Hepatocyte (in vitro differentiated cells): ENCODE data around the gene CA12. TPM values are rescaled to one million over a fixed set of nuclear protein-coding genes. Genes with fewer than 3 reads are reported as not detected.

Experiments
- DNase-seq: peaks from one replicate; pipeline ENCODE4 v3.0.0-alpha.2; 2016; ENCODE audit warnings: low spot score
- H2AFZ ChIP-seq: fragments of 200-600 bp; sonication (generic); 2 replicates; pipeline ENCODE4 v1.6.0; 2016; ENCODE audit warnings: antibody characterized with exemption, mild to moderate bottlenecking
- H3K27ac ChIP-seq: fragments of 200-600 bp; sonication (generic); 2 replicates; pipeline ENCODE4 v1.5.1; 2016; ENCODE audit warnings: mild to moderate bottlenecking
- H3K27me3 ChIP-seq: fragments of 200-600 bp; sonication (generic); 2 replicates; pipeline ENCODE4 v1.6.1; 2016
- H3K36me3 ChIP-seq: fragments of 200-600 bp; sonication (generic); replicated peaks from 2 replicates; pipeline ENCODE4 v1.5.1; 2016; ENCODE audit warnings: low read depth; ENCODE audit not compliant: insufficient read depth
- H3K4me1 ChIP-seq: fragments of 200-600 bp; sonication (generic); 2 replicates; pipeline ENCODE4 v1.5.1; 2016; ENCODE audit warnings: mild to moderate bottlenecking, moderate library complexity; ENCODE audit not compliant: insufficient read depth
- H3K4me2 ChIP-seq: fragments of 200-600 bp; sonication (generic); 2 replicates; pipeline ENCODE4 v1.6.0; 2016
- H3K4me3 ChIP-seq: fragments of 200-600 bp; sonication (generic); 2 replicates; pipeline ENCODE4 v1.5.1; 2016; ENCODE audit warnings: mild to moderate bottlenecking
- H3K79me2 ChIP-seq: fragments of 200-600 bp; sonication (generic); 2 replicates; pipeline ENCODE4 v1.6.0; 2017; ENCODE audit warnings: mild to moderate bottlenecking
- H3K9me2 ChIP-seq: fragments of 200-600 bp; sonication (generic); replicated peaks from 2 replicates; pipeline ENCODE4 v1.6.0; 2017; ENCODE audit warnings: mild to moderate bottlenecking; ENCODE audit not compliant: insufficient read depth
- H3K9me3 ChIP-seq: fragments of 200-600 bp; sonication (generic); 2 replicates; pipeline ENCODE4 v1.5.1; 2016; ENCODE audit warnings: low read depth, mild to moderate bottlenecking
- H4K20me1 ChIP-seq: fragments of 200-600 bp; sonication (generic); 2 replicates; pipeline ENCODE4 v1.6.0; 2016; ENCODE audit warnings: mild to moderate bottlenecking; ENCODE audit not compliant: insufficient read depth, poor library complexity, severe bottlenecking
- CTCF ChIP-seq: fragments of 200-600 bp; sonication (generic); IDR thresholded peaks from 2 replicates; pipeline ENCODE4 v1.5.1; 2016; ENCODE audit warnings: antibody characterized with exemption, mild to moderate bottlenecking; ENCODE audit not compliant: poor library complexity
- EZH2 ChIP-seq: fragments of 200-600 bp; sonication (generic); IDR thresholded peaks from 2 replicates; pipeline ENCODE4 v1.6.1; 2016; ENCODE audit warnings: antibody characterized with exemption, mild to moderate bottlenecking, borderline replicate concordance
- EZH2phosphoT487 ChIP-seq: fragments of 200-600 bp; sonication (generic); IDR thresholded peaks from one replicate; pipeline ENCODE4 v1.6.1; 2018; ENCODE audit warnings: antibody characterized with exemption, mild to moderate bottlenecking, low read depth, moderate library complexity; ENCODE audit not compliant: unreplicated experiment, severe bottlenecking
- WGBS: methylation state at CpG from one replicate; pipeline ENCODE4 v1.1.6; 2016; ENCODE audit warnings: low lambda C conversion rate; ENCODE audit errors: missing lambda C conversion rate; 5-methylcytosine and 5-hydroxymethylcytosine counted together
- polyA plus RNA-seq: library from polyadenylated mRNA; unstranded; fragments of >200 nt; fragmentation: Nextera tagmentation; extraction: Ambion mirVana; gene quantifications from 2 replicates; pipeline ENCODE4 v1.2.1, GENCODE V29; 2016
- total RNA-seq: library from RNA; depleted of rRNA; stranded (reverse); fragments of >200 nt; gene quantifications from 2 replicates; pipeline ENCODE4 v1.2.3, GENCODE V29; 2014

Gene CA12
- total and polyA plus RNA-seq, 2 experiments from 2014 or later = 13.8 to 16.6 TPM

DNA sequence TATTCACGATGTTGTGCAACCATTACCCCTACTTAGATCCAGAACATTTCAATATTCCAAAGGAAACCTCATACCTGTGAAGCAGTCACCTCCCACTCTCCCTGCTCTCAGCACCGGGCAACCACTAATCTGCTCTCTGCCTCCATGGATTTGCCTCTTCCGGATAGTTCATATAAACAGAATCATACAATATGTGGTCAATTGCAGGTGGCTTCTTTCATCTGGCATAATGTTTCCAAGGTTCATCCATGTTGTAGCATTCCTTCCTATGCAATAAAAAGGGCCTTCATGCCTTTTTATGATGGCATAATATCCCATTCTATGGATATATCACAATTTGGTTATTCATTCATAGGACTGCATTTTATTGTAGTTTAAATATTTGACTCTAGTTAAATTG is 23.9 kb downstream of the CA12 start:
- no peaks in the 10 kb centered on the region for H3K79me2 ChIP-seq
- no peaks in the 10 kb centered on the region for H3K9me3 ChIP-seq
- DNase-seq = no peak
- WGBS = 70% methylated on average over 3 of the region's 3 CpGs
- no peak for TF ChIP-seq EZH2phosphoT487
- TF ChIP-seq CTCF = no peak
- TF ChIP-seq EZH2 = no peak
- no peaks in the 10 kb centered on the region for H3K9me2 ChIP-seq
- no peak overlapping the region for H3K4me2 ChIP-seq
- no peak overlapping the region for H2AFZ ChIP-seq
- peak overlapping the region; percentile 50 for H3K27ac ChIP-seq
- H3K36me3 ChIP-seq = no peaks in the 10 kb centered on the region
- no peaks in the 10 kb centered on the region for H3K27me3 ChIP-seq
- no peaks in the 10 kb centered on the region for H3K4me1 ChIP-seq
- H4K20me1 ChIP-seq = no peaks in the 10 kb centered on the region
- no peak overlapping the region for H3K4me3 ChIP-seq

DNA sequence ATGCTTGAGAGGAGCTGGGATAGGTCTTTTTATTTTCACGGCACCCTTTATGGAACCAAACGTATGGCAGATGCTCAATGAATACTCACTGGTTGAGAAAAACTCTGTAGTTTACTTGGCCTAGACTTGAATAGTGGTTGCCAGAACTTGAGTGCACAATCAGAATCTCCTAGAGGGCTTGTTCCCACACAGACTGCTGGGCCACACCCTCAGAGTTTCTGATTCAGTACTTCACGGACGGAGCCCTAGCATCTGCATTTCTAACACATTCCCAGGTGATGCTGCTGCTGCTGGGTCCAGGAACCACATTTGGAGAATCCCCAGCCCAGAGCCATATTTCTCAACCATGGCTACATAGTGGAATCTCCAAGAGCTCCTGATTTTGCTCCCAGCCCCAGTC is 24.6 kb downstream of the CA12 start:
- Histone ChIP-seq H3K4me3 (no peak overlapping the region), H3K9me2 (no peaks in the 10 kb centered on the region), H3K27me3 (no peaks in the 10 kb centered on the region), H3K79me2 (no peaks in the 10 kb centered on the region), H3K9me3 (no peaks in the 10 kb centered on the region), H2AFZ (no peak overlapping the region), H3K27ac (peak overlapping the region; percentile 50), H3K4me2 (no peak overlapping the region), H3K36me3 (no peaks in the 10 kb centered on the region), H4K20me1 (no peaks in the 10 kb centered on the region), H3K4me1 (no peaks in the 10 kb centered on the region)
- WGBS = 80% methylated on average over 4 of the region's 4 CpGs
- no peak for DNase-seq
- no peak for TF ChIP-seq CTCF
- TF ChIP-seq EZH2 = no peak
- TF ChIP-seq EZH2phosphoT487 = no peak

DNA sequence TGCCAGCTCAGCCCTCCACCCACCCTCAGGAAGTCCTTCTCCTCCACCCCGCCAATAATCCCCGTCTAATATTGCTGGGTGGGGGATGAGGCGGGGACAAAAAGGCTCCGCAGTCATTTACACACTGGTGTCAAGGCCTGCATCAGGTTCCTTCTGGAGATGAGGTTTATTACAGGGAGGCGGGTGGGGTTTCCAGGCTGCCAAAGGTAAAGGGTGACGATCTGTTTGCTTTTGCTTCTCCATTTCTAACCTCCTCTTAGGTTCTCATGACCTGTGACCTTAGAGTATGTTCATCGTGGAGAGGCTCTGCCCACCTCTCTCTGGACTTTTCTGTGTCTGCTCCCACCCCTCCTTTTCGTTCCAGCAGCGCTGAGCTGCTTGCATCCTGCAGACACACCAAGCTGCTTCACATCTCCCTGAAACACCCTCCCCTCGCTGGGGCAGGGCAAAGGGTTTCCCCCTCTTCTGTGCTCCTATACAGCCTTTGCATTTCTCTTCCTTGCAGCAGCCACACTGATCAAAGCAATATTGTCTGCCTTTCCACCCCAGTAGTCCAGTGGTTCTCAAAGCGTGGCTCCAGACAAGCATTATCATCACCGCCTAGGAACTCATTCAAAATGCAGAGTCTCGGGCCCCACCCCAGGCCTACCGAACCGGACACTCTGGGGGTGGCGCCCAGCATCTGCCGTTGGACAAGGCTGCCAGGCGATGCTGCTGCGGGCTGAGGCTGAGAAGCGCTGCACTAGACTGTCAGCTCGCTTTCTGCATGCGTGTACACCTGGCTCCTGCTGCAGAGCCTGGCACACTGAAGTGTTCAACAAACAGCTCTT is 26.6 kb downstream of the CA12 start:
- Histone ChIP-seq H3K36me3 (no peaks in the 10 kb centered on the region), H3K79me2 (no peaks in the 10 kb centered on the region), H3K27me3 (no peaks in the 10 kb centered on the region), H3K4me1 (no peaks in the 10 kb centered on the region), H3K4me3 (no peak overlapping the region), H3K9me2 (no peaks in the 10 kb centered on the region), H3K4me2 (peak overlapping the region; percentile 48), H3K9me3 (no peaks in the 10 kb centered on the region), H4K20me1 (no peaks in the 10 kb centered on the region), H2AFZ (no peak overlapping the region), H3K27ac (peak overlapping the region; percentile 44)
- DNase-seq = no peak
- 76% methylated on average over 22 of the region's 22 CpGs for WGBS
- TF ChIP-seq CTCF (no peak), EZH2 (no peak)
